Measurements from ENCODE around the gene NEU2. TPM values are rescaled to one million over a fixed set of nuclear protein-coding genes. Genes with fewer than 3 reads are reported as not detected.
"Not testable (repeated sequence)": the region's sequence is repeated elsewhere in the genome, so short reads cannot be mapped to it uniquely, and the experiment has no call there.

NEU2 gene
- total RNA-seq, 6 donors from 2014 or later = not detected

DNA sequence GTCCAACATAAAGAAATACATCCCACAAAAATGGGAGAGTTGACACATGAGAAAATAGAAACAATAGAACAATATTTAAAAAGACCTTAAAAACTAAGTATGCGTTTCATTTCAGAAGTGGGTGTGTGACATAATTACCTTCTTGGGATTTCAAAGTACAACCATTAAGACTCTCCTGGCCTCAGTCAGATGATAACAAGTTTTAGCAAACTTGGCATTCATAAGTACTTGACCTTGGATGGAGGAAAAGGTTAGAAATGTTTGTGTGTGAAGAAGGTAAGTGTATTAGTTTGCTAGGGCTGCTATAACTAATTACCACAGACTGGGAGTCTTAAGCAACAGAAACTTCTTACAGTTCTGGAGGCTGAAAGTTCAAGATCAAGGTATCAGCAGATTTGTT is 14.5 kb upstream of the NEU2 start:
- ATAC-seq (ENCODE audit: low FRiP score in 2 of 2) (no peak), DNase-seq (no peak)
- no peaks in the 10 kb centered on the region for H3K9me3 ChIP-seq
- no peak overlapping the region for H3K27ac ChIP-seq
- no peaks in the 10 kb centered on the region for H3K36me3 ChIP-seq
- H3K4me1 ChIP-seq = peaks cover 0 to 3% (median 0%) of the 10 kb centered on the region in 4 donors
- no peak overlapping the region for H3K4me3 ChIP-seq
- no peaks in the 10 kb centered on the region for H3K27me3 ChIP-seq
- TF ChIP-seq POLR2A (IDR thresholded peaks at IDR 0.05) (no peak), EP300 (IDR thresholded peaks at IDR 0.05) (no peak), POLR2AphosphoS5 (IDR thresholded peaks at IDR 0.05) (no peak)
- TF ChIP-seq, protein P1, sequence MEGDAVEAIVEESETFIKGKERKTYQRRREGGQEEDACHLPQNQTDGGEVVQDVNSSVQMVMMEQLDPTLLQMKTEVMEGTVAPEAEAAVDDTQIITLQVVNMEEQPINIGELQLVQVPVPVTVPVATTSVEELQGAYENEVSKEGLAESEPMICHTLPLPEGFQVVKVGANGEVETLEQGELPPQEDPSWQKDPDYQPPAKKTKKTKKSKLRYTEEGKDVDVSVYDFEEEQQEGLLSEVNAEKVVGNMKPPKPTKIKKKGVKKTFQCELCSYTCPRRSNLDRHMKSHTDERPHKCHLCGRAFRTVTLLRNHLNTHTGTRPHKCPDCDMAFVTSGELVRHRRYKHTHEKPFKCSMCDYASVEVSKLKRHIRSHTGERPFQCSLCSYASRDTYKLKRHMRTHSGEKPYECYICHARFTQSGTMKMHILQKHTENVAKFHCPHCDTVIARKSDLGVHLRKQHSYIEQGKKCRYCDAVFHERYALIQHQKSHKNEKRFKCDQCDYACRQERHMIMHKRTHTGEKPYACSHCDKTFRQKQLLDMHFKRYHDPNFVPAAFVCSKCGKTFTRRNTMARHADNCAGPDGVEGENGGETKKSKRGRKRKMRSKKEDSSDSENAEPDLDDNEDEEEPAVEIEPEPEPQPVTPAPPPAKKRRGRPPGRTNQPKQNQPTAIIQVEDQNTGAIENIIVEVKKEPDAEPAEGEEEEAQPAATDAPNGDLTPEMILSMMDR (IDR thresholded peaks at IDR 0.05) = no peak
- 84 to 95% methylated on average over 1 of the region's 1 CpG for WGBS, 2 donors

GRCh38 chr2:233019610-233020009 is 12.9 kb upstream of the NEU2 start:
- H3K4me1 ChIP-seq = not testable (repeated sequence)

GRCh38 chr2:233020454-233020853 is 12.0 kb upstream of the NEU2 start:
- H3K27me3 ChIP-seq = no peaks in the 10 kb centered on the region
- no peak overlapping the region for H3K27ac ChIP-seq
- H3K4me1 ChIP-seq = no peaks in the 10 kb centered on the region
- ATAC-seq (ENCODE audit: low FRiP score in 2 of 2) (no peak), DNase-seq (no peak)
- H3K36me3 ChIP-seq = no peaks in the 10 kb centered on the region
- 78 to 88% methylated on average over 2 of the region's 2 CpGs for WGBS, 2 donors
- no peak overlapping the region for H3K4me3 ChIP-seq
- no peaks in the 10 kb centered on the region for H3K9me3 ChIP-seq
- TF ChIP-seq EP300 (IDR thresholded peaks at IDR 0.05) = no peak
- no peak for TF ChIP-seq POLR2AphosphoS5 (IDR thresholded peaks at IDR 0.05)
- no peak for TF ChIP-seq POLR2A (IDR thresholded peaks at IDR 0.05)
- TF ChIP-seq, protein P1 (IDR thresholded peaks at IDR 0.05) = no peak

More at GRCh38 chr2:233019610-233020009, 12.9 kb upstream of the NEU2 start:
- H3K9me3 ChIP-seq; H3K36me3 ChIP-seq; H3K27ac ChIP-seq; H3K4me3 ChIP-seq; ATAC-seq (ENCODE audit: low FRiP score in 2 of 2); DNase-seq; H3K27me3 ChIP-seq: not testable (repeated sequence)
- whole genome bisulfite sequencing, 2 donors = 82 to 93% methylated on average over 4 of the region's 4 CpGs

DNA sequence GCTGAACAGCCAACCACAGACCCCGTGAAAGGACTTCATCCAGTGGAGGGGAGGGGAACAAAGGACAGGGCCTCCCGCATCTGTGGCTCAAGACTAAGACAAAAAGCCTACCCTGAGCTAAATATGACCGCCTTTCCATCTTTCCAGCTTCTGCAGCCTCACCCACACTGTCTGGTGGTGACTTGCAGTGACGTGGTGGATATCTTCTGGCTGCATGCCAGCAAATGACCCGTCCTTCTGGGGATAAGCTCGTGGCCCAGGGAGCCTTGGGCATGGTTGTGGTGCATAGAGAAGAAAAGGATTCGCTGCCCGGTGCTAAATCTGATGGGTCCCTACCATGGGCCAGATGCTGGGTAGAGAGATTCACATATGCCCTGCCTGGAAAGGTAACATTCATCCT is 10.7 kb upstream of the NEU2 start:
- WGBS, 2 donors = 69 to 75% methylated on average over 8 of the region's 8 CpGs
- Histone ChIP-seq H3K27me3 (no peaks in the 10 kb centered on the region), H3K27ac (no peak overlapping the region), H3K36me3 (no peaks in the 10 kb centered on the region), H3K9me3 (no peaks in the 10 kb centered on the region), H3K4me1 (no peaks in the 10 kb centered on the region), H3K4me3 (no peak overlapping the region)
- TF ChIP-seq POLR2AphosphoS5 (IDR thresholded peaks at IDR 0.05) (no peak), POLR2A (IDR thresholded peaks at IDR 0.05) (no peak), EP300 (IDR thresholded peaks at IDR 0.05) (no peak)
- TF ChIP-seq, protein P1 (IDR thresholded peaks at IDR 0.05) = no peak
- DNase-seq (no peak), ATAC-seq (ENCODE audit: low FRiP score in 2 of 2) (no peak)

DNA sequence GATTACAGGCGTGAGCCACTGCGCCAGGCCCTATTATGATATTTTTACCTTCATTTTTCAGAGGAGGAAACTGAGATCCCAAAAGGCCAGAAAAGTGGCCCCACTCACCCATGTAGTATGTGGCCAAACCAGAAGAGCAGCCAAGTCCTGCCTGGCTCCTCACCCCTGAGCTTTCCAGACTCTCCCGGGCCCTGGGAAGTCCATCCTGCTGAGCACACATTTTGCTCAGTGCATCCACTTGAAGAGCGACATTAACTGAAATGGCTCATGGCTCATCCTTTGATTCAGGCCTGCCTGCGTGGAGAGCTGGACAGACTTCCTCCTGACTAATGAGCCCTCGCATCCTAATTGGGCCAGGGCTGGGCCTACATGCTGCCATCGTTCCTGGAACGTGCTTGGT is 9.9 kb upstream of the NEU2 start:
- ATAC-seq (ENCODE audit: low FRiP score in 2 of 2) = no peak
- no peak overlapping the region for H3K4me3 ChIP-seq
- H3K27ac ChIP-seq = no peak overlapping the region
- no peaks in the 10 kb centered on the region for H3K36me3 ChIP-seq
- H3K27me3 ChIP-seq = no peaks in the 10 kb centered on the region
- no peaks in the 10 kb centered on the region for H3K9me3 ChIP-seq
- WGBS, 2 donors = 88 to 93% methylated on average over 3 to 8 of the region's 8 CpGs
- TF ChIP-seq EP300 (IDR thresholded peaks at IDR 0.05) (no peak), POLR2AphosphoS5 (IDR thresholded peaks at IDR 0.05) (no peak), POLR2A (IDR thresholded peaks at IDR 0.05) (no peak)
- TF ChIP-seq, protein P1 (IDR thresholded peaks at IDR 0.05) = no peak
- no peaks in the 10 kb centered on the region for H3K4me1 ChIP-seq
- DNase-seq = no peak

Measured in upper lobe of left lung (tissue), 6 donors.